GM19468 (cell line): ENCODE measurements around the gene PTGER1.

Experiments used
- ATAC-seq: cut with Tn5 transposase; IDR thresholded peaks from one replicate; pipeline ENCODE4 v1.9.1; 2021; ENCODE audit warnings: mild to moderate bottlenecking, moderate library complexity, moderate number of reproducible peaks; ENCODE audit not compliant: unreplicated experiment; ENCODE audit errors: extremely low read depth

The PTGER1 gene

DNA sequence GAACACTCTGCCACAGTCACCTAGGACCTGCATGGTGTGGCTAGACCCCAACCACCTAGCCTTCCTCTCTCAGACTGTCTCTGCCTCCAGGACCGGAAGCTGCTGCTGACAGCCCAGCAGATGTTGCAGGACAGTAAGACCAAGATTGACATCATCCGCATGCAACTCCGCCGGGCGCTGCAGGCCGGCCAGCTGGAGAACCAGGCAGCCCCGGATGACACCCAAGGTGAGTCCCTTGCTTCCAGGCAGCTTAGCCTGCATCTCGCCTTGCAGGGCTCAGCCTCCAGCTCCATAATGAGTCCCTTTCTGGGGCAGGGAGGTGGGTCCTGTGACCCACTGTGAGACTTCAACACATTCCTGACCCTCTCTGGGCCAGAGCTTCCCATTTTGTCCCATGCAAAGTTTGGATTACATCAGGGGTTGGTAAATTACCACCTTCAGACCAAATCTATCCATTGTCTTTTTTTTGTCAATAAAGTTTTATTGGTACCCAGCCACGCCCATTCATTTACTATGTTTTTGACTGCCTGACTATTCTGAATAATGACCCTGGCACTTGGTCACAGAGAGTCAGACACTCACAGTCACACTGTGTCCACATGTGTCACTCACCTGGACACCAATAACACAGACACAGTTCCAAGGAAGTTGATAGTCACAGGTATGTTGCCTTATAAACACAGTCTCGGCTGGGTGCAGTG lies 28.7 kb downstream of the PTGER1 start:
- ATAC-seq = no peak

GRCh38 chr19:14443632-14444216 lies 31.4 kb downstream of the PTGER1 start:
- no peak for ATAC-seq

DNA sequence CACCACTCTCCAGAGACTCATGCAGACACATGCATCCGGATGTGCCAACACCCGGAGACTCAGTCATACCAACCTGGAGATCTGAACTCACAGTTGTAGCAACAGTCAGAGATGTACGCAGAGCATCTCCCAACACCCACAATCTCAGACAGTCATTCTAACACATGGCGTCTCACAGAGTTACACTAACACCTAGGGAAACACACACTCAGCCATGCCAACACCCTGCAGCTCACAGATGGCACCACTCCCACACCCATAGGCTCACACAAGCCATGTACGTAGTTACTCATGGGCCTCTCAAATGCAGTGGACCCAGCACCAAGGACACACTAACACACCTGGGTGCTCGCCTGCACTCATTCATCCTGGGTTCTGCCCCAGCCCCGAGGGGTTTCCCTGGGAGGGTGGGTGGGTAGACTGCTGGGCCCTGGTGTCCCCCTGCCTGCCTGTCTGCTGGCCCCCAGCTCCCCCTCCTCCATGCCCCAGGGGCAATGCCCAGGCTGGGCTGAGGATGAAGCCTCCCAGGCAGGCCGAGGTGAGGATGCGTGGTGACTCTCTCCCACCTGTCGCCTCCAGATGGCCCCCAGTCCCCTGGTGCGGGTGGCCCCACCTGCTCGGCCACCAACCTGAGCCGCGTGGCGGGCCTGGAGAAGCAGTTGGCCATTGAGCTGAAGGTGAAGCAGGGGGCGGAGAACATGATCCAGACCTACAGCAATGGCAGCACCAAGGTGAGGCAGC lies 32.1 kb downstream of the PTGER1 start:
- no peak for ATAC-seq

DNA sequence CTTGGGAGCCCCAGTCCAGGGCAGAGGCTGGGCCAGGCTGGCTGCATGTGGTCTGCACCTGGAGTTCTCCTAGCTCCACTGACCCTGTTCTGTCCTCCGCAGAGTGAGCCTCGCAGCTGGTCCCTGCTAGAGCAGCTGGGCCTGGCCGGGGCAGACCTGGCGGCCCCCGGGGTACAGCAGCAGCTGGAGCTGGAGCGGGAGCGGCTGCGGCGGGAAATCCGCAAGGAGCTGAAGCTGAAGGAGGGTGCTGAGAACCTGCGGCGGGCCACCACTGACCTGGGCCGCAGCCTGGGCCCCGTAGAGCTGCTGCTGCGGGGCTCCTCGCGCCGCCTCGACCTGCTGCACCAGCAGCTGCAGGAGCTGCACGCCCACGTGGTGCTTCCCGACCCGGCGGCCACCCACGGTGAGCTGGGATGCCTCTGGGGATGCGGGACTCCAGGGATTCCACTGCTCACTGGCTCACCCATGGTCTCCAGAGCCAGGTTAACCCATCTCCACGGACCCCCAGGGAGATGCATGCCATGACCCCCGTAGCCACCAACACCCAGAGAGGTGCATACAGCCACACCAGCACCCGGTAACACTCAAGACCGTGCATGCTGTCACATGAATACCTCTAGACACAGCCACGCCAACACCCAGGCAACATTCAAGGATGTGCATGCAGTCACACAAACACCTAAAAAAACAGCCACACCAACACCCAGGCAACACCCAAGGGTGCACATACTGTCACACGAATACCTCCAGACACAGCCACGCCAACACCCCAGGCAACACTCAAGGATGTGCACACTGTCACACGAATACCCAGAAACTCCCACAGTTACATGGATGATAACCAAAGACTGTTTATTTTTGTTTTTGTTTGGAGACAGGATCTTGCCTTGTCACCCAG lies 33.9 kb downstream of the PTGER1 start:
- no peak for ATAC-seq

DNA sequence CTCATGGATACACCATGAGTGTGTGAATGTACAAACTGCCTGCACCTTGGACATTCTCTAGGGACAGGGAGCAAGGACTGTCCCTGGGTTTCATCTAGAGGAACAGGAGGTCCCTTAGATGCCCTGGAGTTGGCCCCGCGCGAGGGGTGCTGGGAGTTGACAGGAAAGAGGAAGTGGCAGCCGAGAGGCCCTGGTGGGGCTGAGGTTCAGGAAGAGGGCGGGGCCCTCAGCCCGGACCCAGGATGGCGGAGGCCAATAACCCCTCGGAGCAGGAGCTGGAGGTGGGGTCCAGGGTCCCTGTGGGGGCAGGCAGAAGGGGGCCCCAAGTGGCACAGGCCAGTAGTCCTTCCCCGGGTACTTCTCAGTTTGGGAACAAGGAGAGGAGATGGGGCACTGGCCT lies 35.1 kb downstream of the PTGER1 start:
- no peak for ATAC-seq

GRCh38 chr19:14439014-14439413 lies 36.1 kb downstream of the PTGER1 start:
- no peak for ATAC-seq

- ATAC-seq = no peak
Measured at GRCh38 chr19:14437578-14438140, 37.5 kb downstream of the PTGER1 start.

DNA sequence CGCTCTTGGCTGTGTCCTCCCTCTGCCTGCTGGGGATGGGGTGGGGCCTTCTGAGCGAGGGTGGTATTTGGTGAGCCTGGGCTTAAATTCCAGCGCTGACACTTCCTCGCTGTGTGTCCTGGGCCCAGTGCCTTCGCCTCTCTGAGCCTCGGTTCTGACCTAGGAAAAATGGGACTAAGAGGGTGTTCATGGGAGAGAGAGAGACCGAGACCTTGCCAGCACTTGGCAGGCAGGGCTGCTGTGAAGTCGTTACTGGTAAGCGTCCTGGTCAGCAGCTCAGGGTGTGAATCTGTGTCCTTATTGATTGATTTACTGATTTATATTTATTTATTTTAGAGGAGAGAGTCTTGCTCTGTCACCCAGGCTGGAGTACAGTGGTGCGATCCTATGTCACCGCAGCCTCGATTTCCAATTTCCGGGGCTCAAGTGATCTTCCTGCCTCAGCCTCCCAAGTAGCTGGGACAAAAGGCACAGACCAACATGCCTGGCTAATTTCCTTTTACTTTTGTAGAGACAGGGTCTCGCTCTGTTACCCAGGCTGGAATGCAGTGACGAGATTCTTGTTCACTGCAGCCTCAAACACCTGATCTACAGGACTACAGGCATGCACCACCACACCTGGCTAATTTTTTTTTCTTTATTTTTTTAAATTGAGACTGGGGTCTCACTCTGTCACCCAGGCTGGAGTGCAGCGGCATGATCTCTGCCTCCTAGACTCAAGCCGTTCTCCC lies 39.7 kb downstream of the PTGER1 start:
- ATAC-seq = no peak

DNA sequence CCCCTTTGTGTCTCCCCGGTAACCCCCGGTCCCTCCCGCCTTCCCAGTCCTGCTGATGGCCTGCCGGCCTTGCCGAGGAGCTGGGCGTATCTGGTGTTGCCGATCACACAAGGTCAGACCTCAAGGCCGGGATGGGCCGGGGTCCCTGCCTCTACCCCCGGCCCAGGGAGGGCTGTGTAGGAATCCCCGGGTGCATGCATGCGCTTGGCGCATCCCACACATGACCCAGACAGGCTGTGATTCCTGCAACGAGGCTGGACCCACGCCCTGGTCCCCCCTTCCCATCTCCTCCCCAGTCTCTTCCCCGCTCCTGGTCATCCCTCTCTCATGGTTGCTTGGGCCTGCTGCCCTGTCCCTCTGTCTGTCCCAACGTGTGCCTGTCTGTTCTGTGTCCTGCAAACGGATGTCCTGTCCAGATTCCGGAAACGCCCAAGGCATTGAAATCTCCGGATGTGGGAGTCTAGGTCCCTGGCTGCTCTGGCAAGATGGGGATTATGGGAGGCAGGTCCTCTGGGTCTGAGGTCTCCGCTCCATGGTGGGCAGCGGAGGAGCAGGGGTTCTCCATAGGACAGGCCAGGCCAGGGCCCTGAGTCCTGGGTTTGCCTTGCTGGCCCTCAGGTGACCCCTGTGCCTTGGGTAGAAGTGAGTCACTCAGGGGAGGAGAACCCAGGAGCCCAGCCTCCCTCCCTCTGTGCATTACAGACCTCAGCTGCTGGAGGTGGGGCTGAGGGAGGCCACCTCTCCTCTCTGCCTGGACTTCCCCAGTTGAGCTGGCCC lies 40.4 kb downstream of the PTGER1 start:
- no peak for ATAC-seq

DNA sequence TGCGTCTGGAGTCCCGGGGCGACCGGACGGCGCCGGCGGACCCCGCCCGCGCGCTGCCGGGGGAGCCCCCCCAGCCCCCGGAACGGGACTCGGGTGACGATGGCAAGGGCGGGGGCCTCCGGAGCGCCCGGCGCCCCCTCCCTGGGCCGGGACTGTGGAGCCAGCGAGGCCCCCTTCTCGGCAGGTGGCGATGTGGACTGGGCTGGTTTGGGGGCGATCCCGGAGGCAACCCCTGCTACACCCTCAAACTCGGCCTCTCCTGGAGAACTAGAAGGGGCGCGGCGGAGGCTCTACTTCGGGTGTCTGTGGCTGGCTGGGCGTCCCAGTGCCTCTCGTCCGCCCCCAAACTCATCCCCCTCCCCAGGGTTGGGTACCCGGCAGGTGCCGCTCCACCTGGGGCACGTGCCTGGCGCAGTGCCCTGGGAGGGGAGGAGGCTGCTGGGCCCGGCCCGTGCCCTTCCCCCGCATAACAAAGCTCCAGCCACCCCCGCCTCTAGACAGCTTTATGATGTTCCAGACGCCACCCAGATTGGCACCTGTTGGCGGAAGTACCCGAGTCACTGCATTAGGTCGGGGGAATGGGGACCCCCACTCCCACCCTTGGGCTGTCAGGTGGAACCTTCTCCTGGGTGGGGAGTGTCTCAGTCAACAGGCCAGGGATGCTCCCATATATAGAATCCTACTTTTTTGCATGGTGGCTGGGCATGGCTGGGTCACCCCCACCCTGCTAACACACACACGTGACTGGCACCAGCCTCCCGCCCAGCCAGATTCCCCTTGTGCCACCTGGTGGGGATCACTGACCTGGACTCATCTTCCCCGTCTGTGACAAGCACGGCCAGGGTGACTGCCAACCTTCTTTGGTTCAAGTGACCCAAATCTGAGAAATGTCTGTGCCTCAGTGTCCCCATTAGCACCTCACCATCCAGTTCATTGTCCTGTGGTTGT lies 41.3 kb downstream of the PTGER1 start:
- no peak for ATAC-seq

GRCh38 chr19:14432791-14433553 lies 42.2 kb downstream of the PTGER1 start, which contains the start of gene PKN1:
Gene PKN1, plus strand, starts transcription at chr19:14433306. Its CDS starts 216 bp downstream, at chr19:14433522.
- ATAC-seq = no peak

GRCh38 chr19:14430712-14431111 lies 44.4 kb downstream of the PTGER1 start:
- ATAC-seq = no peak

DNA sequence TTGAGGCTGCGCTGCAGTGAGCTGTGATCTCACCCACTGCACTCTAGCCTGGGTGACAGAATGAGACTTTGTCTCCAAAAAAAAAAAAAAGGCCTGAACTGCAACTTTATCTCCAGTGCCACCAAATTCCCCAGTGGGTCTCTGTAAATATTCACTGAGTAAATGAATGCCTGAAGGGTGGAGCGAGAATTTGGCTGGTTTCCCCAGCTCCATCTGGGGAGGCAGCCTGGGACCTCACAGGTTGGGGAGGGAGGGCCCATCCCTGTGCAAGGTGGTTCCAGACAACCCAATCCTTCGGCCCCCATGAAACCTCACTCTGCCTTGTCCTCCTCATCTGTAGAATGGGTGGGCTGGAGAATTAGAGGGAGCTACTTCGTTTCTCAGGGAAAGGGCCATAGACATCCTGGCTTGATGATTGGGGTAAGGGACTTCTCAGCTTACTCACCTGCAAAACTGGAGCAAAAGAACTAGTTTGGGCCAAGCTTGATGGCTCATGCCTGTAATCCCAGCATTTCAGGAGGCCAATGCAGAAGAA lies 46.2 kb downstream of the PTGER1 start:
- ATAC-seq = no peak

DNA sequence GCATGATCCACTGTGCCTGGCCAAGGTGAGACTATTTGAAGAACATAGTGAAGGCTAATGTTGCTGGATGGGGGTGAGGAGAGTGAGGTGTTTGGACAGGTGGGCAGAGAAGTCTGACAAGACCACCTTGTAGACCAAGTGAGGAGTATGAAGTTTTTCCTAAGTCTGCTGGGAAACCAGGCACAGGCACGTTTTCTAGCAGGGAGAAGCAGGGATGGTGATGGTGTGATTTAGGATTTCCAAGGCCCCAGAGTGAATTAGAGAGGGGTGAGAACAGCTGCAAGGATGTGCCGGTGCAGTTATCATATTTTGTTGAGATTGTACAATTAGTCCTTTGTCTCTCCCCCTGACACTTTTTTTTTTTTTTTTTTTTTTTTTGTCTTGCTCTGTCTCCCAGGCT lies 47.7 kb downstream of the PTGER1 start:
- no peak for ATAC-seq

GRCh38 chr19:14425696-14426138 lies 49.4 kb downstream of the PTGER1 start:
- ATAC-seq = no peak
